ENCODE measurements around the gene PCDHGA1. TPM values are rescaled to one million over a fixed set of nuclear protein-coding genes. Genes with fewer than 3 reads are reported as not detected.

The PCDHGA1 gene
- total and polyA plus RNA-seq, 4 donors: 0.05 to 0.08 (median 0.05) TPM; not detected in 1

DNA sequence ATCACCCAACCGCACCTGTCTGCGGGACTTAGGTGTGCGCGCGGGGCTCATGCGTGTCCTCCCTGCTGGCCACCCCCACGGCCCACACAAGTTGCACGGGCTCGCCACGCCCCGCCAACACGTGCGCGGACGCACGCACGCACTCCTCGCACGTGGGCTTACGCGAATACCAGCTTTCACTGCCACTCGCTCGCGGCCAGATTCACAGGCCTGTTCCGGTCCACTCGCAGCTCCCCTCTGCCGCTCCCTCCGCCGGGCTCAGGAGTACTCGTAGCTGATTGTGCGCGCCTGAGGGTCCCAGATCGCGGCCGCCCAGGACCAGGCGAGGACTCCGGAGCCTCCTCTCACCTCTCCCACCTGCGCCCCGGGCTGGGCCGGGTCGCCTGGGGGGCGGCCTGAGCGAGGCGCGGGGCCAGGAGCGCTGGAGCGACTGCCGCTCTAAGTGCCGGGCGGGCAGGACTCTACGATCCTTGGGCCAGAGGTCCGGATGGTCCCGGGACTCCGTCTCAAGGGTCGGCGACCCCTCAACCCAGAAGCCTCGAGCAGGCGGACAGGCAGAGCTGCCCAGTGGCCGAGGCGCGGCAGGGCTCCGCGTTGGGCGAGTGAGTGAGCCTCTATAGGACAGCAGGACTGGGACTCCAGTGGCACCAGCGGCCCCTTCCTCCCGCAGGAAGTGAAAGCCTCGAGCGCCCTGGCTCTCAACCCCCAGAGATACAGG is 162.0 kb downstream of the PCDHGA1 start:
- H3K9me3 ChIP-seq (ENCODE audit: control insufficient read depth in 4 of 4, low read length in 3 of 4): peaks cover 0 to 2% (median 0%) of the 10 kb centered on the region in 4 donors
- H3K9ac ChIP-seq (ENCODE audit: low read depth in 1 of 2, low read length in 2 of 2): no peak overlapping the region
- peak overlapping the region in 1 of 3 donors; percentile 5 for H3K4me3 ChIP-seq (ENCODE audit: low read depth in 1 of 3, low read length in 3 of 3)
- H3K36me3 ChIP-seq (ENCODE audit: control insufficient read depth in 4 of 4, insufficient read depth in 3 of 4, low read depth in 1 of 4, low read length in 3 of 4): no peaks in the 10 kb centered on the region
- no peaks in the 10 kb centered on the region for H3K27me3 ChIP-seq (ENCODE audit: control insufficient read depth in 4 of 4, insufficient read depth in 4 of 4, low read length in 3 of 4)
- 24% methylated on average over 68 of the region's 68 CpGs for WGBS
- TF ChIP-seq FOXA2 (IDR thresholded peaks at IDR 0.05): no peak
- TF ChIP-seq, protein P1, sequence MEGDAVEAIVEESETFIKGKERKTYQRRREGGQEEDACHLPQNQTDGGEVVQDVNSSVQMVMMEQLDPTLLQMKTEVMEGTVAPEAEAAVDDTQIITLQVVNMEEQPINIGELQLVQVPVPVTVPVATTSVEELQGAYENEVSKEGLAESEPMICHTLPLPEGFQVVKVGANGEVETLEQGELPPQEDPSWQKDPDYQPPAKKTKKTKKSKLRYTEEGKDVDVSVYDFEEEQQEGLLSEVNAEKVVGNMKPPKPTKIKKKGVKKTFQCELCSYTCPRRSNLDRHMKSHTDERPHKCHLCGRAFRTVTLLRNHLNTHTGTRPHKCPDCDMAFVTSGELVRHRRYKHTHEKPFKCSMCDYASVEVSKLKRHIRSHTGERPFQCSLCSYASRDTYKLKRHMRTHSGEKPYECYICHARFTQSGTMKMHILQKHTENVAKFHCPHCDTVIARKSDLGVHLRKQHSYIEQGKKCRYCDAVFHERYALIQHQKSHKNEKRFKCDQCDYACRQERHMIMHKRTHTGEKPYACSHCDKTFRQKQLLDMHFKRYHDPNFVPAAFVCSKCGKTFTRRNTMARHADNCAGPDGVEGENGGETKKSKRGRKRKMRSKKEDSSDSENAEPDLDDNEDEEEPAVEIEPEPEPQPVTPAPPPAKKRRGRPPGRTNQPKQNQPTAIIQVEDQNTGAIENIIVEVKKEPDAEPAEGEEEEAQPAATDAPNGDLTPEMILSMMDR (IDR thresholded peaks at IDR 0.05; ENCODE audit: low read depth, low read length, missing input control): no peak
- no peak for TF ChIP-seq SP1 (IDR thresholded peaks at IDR 0.05)
- TF ChIP-seq GABPA (IDR thresholded peaks at IDR 0.05 in 1 of 2, conservative IDR thresholded peaks at IDR 0.05 in 1 of 2): no peak
- TF ChIP-seq FOXA1 (IDR thresholded peaks at IDR 0.05): no peak
- TF ChIP-seq, protein P2, sequence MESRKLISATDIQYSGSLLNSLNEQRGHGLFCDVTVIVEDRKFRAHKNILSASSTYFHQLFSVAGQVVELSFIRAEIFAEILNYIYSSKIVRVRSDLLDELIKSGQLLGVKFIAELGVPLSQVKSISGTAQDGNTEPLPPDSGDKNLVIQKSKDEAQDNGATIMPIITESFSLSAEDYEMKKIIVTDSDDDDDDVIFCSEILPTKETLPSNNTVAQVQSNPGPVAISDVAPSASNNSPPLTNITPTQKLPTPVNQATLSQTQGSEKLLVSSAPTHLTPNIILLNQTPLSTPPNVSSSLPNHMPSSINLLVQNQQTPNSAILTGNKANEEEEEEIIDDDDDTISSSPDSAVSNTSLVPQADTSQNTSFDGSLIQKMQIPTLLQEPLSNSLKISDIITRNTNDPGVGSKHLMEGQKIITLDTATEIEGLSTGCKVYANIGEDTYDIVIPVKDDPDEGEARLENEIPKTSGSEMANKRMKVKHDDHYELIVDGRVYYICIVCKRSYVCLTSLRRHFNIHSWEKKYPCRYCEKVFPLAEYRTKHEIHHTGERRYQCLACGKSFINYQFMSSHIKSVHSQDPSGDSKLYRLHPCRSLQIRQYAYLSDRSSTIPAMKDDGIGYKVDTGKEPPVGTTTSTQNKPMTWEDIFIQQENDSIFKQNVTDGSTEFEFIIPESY (IDR thresholded peaks at IDR 0.05): no peak
- no peak for TF ChIP-seq HNF4G (IDR thresholded peaks at IDR 0.05)
- no peak for TF ChIP-seq RXRA (IDR thresholded peaks at IDR 0.05)
- TF ChIP-seq RAD21 (IDR thresholded peaks at IDR 0.05): no peak
- TF ChIP-seq NR2F2 (IDR thresholded peaks at IDR 0.05): no peak
- TF ChIP-seq, protein P3, sequence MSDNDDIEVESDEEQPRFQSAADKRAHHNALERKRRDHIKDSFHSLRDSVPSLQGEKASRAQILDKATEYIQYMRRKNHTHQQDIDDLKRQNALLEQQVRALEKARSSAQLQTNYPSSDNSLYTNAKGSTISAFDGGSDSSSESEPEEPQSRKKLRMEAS (IDR thresholded peaks at IDR 0.05): no peak
- TF ChIP-seq, protein P4, sequence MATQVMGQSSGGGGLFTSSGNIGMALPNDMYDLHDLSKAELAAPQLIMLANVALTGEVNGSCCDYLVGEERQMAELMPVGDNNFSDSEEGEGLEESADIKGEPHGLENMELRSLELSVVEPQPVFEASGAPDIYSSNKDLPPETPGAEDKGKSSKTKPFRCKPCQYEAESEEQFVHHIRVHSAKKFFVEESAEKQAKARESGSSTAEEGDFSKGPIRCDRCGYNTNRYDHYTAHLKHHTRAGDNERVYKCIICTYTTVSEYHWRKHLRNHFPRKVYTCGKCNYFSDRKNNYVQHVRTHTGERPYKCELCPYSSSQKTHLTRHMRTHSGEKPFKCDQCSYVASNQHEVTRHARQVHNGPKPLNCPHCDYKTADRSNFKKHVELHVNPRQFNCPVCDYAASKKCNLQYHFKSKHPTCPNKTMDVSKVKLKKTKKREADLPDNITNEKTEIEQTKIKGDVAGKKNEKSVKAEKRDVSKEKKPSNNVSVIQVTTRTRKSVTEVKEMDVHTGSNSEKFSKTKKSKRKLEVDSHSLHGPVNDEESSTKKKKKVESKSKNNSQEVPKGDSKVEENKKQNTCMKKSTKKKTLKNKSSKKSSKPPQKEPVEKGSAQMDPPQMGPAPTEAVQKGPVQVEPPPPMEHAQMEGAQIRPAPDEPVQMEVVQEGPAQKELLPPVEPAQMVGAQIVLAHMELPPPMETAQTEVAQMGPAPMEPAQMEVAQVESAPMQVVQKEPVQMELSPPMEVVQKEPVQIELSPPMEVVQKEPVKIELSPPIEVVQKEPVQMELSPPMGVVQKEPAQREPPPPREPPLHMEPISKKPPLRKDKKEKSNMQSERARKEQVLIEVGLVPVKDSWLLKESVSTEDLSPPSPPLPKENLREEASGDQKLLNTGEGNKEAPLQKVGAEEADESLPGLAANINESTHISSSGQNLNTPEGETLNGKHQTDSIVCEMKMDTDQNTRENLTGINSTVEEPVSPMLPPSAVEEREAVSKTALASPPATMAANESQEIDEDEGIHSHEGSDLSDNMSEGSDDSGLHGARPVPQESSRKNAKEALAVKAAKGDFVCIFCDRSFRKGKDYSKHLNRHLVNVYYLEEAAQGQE (IDR thresholded peaks at IDR 0.05): no peak
- TF ChIP-seq JUND (IDR thresholded peaks at IDR 0.05): no peak
- TF ChIP-seq, protein P5, sequence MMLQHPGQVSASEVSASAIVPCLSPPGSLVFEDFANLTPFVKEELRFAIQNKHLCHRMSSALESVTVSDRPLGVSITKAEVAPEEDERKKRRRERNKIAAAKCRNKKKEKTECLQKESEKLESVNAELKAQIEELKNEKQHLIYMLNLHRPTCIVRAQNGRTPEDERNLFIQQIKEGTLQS (IDR thresholded peaks at IDR 0.05): no peak
- TF ChIP-seq EGR1 (IDR thresholded peaks at IDR 0.05; ENCODE audit: low read depth in 2 of 2): no peak
- no peak for TF ChIP-seq TAF1 (conservative IDR thresholded peaks at IDR 0.05)
- no peak for TF ChIP-seq YY1 (IDR thresholded peaks at IDR 0.05)
- H3K27ac ChIP-seq (ENCODE audit: low read depth in 1 of 2, low read length in 2 of 2): no peak overlapping the region
- H3K4me1 ChIP-seq (ENCODE audit: control insufficient read depth in 4 of 4, insufficient read depth in 4 of 4, low read length in 3 of 4): peaks cover 0 to 9% (median 4%) of the 10 kb centered on the region in 4 donors
- DNase-seq (ENCODE audit: low spot score): no peak

Measured in liver (tissue), 9 donors.